Epithelial cell of prostate (primary cell): Measurements from ENCODE around the gene PER1.
"Not testable (repeated sequence)": the region's sequence is repeated elsewhere in the genome, so short reads cannot be mapped to it uniquely, and the experiment has no call there.

Source experiments
- DNase-seq: peaks from one replicate; pipeline ENCODE4 v3.0.0-alpha.2; 2011; ENCODE audit warnings: low read depth, low spot score
- H3K27ac ChIP-seq: fragments of 450-650 bp; 2 replicates; pipeline ENCODE4 v1.5.1; 2017; ENCODE audit warnings: mild to moderate bottlenecking

Gene PER1

DNA sequence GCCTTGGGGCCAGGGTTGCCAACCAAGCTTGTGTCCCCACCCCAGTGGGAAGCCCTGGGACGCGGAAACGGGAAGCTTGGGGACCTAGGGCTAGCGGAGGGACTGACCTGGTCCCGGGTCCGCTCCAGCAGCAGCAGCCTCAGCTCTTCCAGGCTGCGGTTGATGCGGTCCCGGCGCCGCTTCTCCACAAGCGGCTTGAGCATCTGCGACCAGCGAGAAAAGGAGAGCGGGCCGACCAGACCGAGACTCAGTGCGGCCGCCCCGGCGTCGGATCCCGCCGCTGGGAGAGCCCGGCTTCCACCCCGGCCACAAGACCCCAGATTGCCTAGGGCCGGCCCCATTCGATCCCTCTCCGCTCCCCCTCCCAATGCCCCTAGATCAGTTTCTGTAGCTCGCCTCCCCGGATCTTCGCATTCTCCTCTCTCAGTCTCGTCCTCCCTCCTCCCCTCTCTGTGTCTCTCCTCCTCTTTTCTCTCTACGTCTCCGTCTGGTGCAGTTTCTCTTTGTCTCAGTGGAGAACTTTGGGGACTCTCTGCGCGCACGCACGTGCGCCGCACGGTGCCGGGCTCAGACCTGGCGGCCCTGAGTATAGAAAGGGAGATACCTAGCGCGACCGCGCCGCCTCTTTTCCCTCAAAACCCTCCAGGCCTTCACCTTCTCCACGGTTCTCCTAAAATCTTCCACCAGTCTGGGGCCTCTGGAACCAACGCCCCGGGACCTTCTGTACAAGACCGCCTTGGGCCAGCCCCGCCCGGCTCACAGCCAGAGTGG, 29.1 kb downstream of the PER1 start:
- no peak for DNase-seq
- peak overlapping the region; percentile 94 for H3K27ac ChIP-seq

- DNase-seq: no peak
- H3K27ac ChIP-seq: peak overlapping the region; percentile 94
Measured at GRCh38 chr17:8122422-8122923, 29.7 kb downstream of the PER1 start.

- peak overlapping the region; percentile 94 for H3K27ac ChIP-seq
- DNase-seq: no peak
Measured at GRCh38 chr17:8121681-8122421, 30.4 kb downstream of the PER1 start.

- no peak for DNase-seq
- peak overlapping the region; percentile 94 for H3K27ac ChIP-seq
Measured at GRCh38 chr17:8121407-8121680, 30.9 kb downstream of the PER1 start.

DNA sequence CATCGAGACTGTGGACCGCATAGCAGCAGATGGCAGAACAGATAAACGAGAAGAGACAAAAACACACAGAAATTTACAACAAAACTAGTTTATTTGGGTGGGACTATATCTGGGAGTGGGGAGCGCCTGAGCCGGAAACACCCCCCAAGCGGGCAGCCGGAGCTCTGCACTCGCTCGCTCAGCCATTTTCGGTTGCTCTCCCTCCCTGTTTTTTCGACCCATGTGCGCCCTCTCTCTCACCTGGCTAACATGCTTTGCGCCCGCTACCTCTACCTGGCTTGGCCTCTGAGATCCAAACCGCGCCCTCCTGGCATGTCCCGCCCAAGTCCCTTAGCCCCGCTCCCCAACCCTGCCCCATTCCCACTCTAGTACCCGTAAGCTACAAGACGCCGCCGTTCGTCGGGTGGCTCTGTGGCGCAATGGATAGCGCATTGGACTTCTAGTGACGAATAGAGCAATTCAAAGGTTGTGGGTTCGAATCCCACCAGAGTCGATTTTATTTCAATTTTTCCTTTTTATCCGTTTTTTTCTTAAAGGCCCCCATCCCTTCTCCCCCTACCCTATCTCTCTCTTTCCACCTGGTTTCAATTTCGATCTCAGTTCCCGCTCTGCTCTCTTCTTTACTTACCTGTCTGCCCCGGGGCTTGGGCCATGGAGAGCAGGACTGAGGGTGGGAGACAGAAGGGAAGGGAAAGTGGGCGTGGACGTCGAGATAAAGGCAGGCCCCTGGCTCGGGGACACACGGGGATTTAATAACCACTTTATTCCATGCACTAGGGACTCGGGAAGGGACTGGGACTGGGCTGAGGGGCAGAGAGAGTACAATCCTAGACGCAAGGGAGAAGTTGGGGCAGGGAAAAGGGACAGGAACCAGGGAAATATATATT, 31.4 kb downstream of the PER1 start:
- H3K27ac ChIP-seq: peak overlapping the region; percentile 94
- peak; percentile 61 for DNase-seq

DNA sequence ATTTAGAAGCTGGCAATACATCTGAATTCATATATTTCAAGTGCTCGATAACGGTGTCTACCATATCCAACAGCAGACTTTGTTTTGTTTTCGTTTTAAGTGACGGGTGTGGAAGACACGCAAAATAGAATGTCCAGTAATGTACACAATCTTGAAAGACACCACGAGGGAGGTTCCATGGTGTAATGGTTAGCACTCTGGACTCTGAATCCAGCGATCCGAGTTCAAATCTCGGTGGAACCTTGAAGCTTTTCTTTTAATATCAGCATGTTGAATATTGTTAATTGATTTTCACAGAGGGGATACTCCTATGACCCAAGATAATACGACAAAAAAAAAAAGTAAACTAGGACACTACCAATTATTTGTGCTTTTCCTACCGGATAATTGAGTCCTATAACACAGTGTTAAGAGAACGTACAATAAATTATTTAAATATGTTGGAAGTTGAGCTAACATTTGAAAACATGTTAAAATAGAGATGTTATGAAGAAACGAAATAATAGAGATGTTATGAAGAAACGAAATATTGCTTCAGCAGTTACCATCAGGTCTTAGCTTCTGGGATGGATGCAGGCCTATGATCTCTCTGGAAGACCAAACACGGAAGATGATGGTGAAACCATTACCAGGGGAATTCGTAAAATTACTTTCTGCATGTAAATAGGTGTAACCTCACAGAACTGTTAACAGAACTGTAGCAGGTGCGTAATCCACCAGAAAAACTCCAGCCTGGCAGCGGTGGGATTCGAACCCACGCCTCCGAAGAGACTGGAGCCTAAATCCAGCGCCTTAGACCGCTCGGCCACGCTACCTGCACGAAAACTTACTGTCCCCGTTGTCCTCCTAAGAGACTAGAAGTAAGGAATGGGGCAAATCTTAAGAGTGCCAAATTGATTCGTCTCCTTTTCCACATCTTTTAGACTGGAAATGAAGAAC, 32.4 kb downstream of the PER1 start:
- DNase-seq: peak; percentile 77
- H3K27ac ChIP-seq: peak overlapping the region; percentile 94

DNA sequence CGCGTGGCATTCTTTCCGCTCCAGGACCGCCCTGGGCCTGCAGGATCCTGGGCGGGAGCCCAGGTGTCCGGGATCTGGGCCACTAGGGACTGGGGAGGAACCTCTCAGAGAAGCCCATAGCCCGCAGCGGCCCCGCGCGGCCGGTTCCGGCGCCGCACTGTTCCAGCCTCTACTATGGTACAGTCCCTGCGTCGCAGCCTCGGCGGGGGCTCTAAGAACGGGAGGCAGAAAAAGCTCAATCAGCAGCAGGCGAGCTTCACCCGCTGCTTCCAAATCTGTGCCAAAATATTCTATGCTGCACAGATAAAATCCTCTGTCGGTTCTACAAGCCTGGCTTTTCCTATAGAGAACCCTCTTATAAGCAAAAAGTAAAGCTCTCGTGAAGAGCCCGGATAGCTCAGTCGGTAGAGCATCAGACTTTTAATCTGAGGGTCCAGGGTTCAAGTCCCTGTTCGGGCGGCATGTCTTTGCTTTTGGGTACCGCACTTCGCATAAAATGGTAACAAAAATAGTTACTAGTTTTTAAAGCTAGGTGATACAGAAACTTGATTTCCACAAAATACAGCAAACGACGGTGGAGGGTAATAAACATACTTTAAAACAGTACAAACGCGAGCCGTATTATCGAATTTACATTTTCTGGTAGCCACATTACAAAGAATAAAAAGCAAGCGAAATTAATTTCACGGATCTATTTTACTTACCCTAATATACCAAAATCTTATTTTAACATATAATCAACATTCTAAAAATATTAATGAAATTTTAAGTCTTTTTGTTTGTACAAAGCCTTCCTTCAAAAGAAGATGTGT, 33.2 kb downstream of the PER1 start:
- H3K27ac ChIP-seq: peak overlapping the region; percentile 94
- no peak for DNase-seq

DNA sequence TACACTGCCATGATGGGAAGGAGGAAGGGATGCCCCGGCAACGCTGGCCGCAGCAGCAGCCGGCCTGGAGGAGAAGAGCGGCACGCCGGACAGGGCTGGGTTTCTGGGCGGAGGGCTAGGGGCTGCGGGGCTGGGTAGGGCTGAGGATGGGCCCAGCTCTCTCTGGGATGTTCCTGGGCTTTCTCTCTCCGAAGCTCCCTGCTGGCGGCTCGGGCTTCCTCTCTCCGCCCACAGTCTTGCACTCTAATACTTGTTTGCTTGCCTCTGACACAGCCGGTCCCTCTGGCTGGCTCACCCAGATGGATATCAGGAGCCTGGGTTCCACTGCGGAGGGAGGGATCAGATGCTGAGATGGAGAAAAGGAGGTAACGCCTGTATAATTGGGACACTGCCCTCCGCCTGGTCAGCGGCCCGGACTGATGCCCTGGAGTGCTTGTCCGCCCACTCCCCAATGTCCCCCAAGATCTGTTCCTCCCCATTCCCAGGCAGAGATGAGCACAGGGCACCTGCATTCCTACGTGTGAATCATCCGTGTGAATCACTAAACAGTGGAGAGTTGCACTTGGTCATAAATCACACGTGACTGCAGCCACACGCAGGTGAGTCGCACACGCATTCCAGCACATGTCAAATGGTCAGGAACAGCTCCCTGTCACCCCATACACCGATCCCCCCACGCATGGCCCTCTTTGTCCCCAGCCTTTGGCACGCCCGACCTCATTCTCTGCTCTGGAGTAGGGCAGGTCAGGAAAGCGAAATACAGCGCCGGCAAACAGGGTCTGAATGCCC, 34.0 kb downstream of the PER1 start, which contains the start of gene ALOXE3:
ALOXE3 (minus strand) TSS at position 535 of the 789 bp plus-strand sequence; CDS start at position 11, 524 bp downstream.
- H3K27ac ChIP-seq: peak within 1 kb of the TSS; percentile 94
- DNase-seq: peak; percentile 91

DNA sequence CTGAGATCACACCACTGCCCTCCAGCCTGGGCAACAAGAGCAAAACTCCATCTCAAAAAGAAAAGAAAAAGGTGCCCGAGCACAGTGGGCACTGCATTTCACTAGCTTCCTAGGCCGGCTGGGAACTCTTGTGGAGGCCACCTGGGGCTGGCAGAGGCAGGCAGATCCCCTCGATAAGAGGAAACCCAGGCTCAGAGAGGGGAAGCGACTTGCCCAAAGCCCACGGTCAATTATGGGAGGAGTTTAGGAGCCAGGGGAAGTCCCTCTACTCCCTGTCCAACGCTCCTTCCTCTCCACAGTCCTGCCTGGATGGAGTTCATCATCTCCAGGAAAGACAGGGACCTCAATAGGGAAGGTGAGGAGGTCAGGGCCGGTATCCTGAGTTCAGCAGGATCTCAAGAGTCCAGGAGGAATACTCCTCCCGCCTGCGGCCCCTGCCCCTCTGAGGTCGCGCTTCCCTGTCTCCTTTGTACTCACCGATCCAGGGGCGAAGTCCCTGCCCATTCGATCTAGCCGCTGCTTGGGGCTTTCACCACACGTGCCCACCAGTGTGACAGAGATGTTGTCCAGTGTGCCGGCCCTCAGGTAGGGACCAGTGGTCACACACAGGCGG, 34.7 kb downstream of the PER1 start:
- peak overlapping the region; percentile 94 for H3K27ac ChIP-seq
- DNase-seq: no peak

- no peak overlapping the region for H3K27ac ChIP-seq
- no peak for DNase-seq
Measured at GRCh38 chr17:8116776-8117175, 35.4 kb downstream of the PER1 start.

GRCh38 chr17:8110907-8111306, 41.3 kb downstream of the PER1 start:
- no peak for DNase-seq
- H3K27ac ChIP-seq: no peak overlapping the region

GRCh38 chr17:8110456-8110804, 41.8 kb downstream of the PER1 start:
- H3K27ac ChIP-seq: no peak overlapping the region
- no peak for DNase-seq

DNA sequence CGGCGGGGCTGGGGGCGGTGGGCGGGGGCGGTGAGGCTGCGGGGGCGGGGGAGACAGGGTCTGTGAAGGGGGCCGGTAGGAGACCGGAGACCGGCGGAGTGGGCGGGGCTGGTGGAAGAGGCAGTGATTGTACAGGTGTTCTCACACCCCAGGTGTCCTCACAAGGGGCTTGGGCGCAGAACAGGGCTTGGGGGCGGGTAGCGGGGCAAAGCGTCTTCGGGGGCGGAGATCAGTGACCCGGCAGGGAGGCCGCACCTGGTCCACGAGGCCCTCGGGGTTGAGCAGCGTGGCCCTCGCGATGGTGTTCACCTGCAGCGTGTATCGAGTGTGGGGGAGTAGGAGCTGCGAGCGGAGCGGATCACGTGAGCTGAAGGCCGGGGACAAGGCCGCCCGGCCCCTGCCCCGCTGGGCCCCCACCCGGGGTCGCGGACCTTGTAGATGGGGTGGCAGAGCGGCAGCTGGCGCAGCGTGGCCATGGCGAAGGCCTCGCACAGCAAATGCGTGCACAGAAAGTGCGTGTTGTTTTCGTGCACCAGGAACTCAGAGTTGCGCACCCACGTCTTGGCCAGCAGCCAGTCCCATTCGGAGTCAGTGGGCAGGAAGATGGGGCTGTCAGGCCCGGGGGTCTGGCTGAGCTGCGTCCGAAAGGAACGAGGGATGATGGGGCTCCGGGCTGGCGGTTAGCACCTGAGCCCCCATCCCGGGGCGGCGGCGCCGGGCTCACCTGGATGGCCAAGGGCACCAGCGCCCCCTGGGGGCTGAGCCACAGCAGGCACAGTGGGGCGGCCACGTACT, 42.3 kb downstream of the PER1 start:
- DNase-seq: no peak
- H3K27ac ChIP-seq: no peak overlapping the region

DNA sequence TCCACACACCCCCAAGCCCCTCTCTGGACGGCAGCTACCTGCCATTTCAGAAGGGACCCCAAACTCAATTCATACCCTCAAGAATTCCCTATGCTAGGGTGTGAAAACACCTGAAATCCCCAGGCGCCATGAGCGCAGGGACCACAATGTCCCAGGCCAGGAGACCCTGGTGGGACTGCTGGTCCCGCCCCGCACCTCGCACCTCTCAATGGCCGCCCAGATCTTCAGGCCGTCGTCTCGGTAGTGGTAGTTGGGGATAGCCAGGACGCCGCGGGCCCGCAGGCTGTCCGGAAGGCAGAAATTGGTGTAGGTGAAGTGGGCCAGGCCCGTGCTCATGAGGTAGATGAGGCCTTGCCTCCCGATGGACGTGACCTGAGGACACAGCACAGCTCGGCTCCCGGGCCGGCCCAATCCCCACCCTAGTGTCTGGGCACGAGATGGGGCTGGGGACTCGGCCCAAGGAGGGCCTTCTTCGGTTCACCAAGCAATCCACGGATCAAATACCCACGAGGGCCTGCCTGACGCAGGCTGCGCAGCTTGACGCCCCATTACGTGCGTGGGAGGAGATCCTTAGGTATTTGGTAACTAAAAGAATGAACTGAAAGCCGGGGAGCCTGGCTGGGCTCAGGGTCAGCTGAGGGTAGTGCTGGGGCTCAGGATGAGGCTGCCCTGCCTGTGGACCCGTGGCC, 43.1 kb downstream of the PER1 start:
- no peak for DNase-seq
- H3K27ac ChIP-seq: no peak overlapping the region

DNA sequence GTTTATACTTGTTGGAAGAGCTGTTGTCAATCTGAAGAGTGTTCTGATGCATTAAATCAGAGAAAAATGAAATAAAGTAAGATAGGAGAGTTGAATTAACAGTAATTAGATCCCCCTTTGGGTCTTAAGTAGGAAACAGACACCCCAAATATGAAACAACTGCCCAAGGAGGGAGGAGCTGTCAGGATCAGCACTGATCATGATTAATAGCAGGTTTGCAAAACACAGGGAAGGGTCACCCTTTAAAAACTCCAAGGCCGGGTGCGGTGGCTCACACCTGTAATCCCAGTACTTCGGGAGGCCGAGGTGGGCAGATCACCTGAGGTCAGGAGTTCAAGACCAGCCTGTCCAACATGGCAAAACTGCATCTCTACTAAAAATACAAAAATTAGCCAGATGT, 45.2 kb downstream of the PER1 start:
- not testable (repeated sequence) for DNase-seq
- peak overlapping the region; percentile 99 for H3K27ac ChIP-seq

DNA sequence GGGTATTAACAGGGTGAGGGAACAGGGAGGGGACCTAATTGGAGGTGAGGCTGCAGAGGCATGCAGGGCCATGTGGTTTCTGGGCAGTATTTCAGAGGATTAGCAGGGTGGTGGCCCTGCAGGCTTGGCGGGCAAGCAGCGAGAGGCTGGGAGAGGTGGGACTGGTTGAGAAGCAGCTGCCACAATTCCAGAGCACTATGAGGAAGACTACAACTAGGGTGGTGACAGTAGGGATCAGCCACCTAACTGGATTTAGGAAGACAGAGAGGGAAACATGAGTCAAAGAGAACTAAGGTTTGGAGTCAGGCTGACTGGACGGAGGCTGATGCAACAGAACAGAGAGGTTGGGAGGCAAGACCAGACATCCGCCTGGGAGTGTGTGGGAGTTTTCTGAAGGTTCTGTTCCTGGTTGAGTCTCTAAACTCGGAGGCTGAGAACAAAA, 46.2 kb downstream of the PER1 start:
- no peak for DNase-seq
- H3K27ac ChIP-seq: peak overlapping the region; percentile 99
